Stimulated activated CD4-positive, alpha-beta T cell treated with anti-CD3 and anti-CD28 coated beads, Interleukin-12 subunit alpha, Interleukin-12 subunit beta, amount 100 ng/mL, for 4 hours (primary cell): ENCODE results near the gene MED16.
"Not testable (repeated sequence)": the region's sequence is repeated elsewhere in the genome, so short reads cannot be mapped to it uniquely, and the experiment has no call there.

Source experiments
- DNase-seq: peaks from one replicate; pipeline ENCODE4 v3.0.0-alpha.2; 2020

Gene MED16

GRCh38 chr19:885536-886224, 7.3 kb downstream of the MED16 start:
- no peak for DNase-seq

GRCh38 chr19:884420-885211, 8.4 kb downstream of the MED16 start:
- DNase-seq: no peak

GRCh38 chr19:883661-884211, 9.3 kb downstream of the MED16 start:
- no peak for DNase-seq

- DNase-seq: no peak
These were observed 10.0 kb downstream of the MED16 start for GRCh38 chr19:882871-883497.

GRCh38 chr19:881385-882071, 11.5 kb downstream of the MED16 start:
- no peak for DNase-seq

GRCh38 chr19:879711-880438, 13.1 kb downstream of the MED16 start:
- DNase-seq: no peak

- not testable (repeated sequence) for DNase-seq
These were observed 14.0 kb downstream of the MED16 start for GRCh38 chr19:878751-879561.

- DNase-seq: not testable (repeated sequence)
These were observed 14.9 kb downstream of the MED16 start for GRCh38 chr19:877992-878660.

- DNase-seq: no peak
These were observed 16.1 kb downstream of the MED16 start for GRCh38 chr19:876780-877314.

- DNase-seq: no peak
These were observed 16.9 kb downstream of the MED16 start for GRCh38 chr19:876089-876488.

GRCh38 chr19:875265-875879, 17.6 kb downstream of the MED16 start:
- no peak for DNase-seq

GRCh38 chr19:873561-874041, 19.4 kb downstream of the MED16 start:
- DNase-seq: no peak

GRCh38 chr19:873084-873483, 19.9 kb downstream of the MED16 start:
- peak; percentile 44 for DNase-seq

GRCh38 chr19:872266-872951, 20.6 kb downstream of the MED16 start:
- peak; percentile 65 for DNase-seq

GRCh38 chr19:871446-872265, 21.3 kb downstream of the MED16 start:
- DNase-seq: no peak

GRCh38 chr19:870963-871401, 22.0 kb downstream of the MED16 start:
- no peak for DNase-seq

- no peak for DNase-seq
These were observed 22.7 kb downstream of the MED16 start for GRCh38 chr19:870314-870713.
